MCF 10A (cell line): ENCODE measurements around the gene PPP1R15B. TPM values are rescaled to one million over a fixed set of nuclear protein-coding genes. Genes with fewer than 3 reads are reported as not detected.
"Not testable (repeated sequence)": the region's sequence is repeated elsewhere in the genome, so short reads cannot be mapped to it uniquely, and the experiment has no call there.

ENCODE experiments used
- BruUV-seq: library from RNA; stranded (reverse); fragments of 400-500 nt; replicated peaks from 2 replicates; lab custom pipeline; 2021; lab: Mats Ljungman, UMichigan
- CTCF ChIA-PET: fragments of 300-600 bp; sonication (Branson Sonifier 250); formaldehyde crosslinking; extraction: SDS; loops from one replicate; lab custom pipeline; 2021; ENCODE audit warnings: antibody characterized with exemption, inconsistent platforms; lab: Yijun Ruan, JAX
- POLR2A ChIA-PET: fragments of 300-600, 350-650 bp; sonication (Branson Sonifier 250); formaldehyde crosslinking; extraction: SDS; loops from one replicate; lab custom pipeline; 2020; ENCODE audit warnings: antibody characterized with exemption, inconsistent platforms; lab: Yijun Ruan, JAX
- DNase-seq: peaks from one replicate; pipeline ENCODE4 v3.0.0-alpha.2; 2018; ENCODE audit not compliant: unreplicated experiment
- H3K27ac Mint-ChIP-seq: one replicate; pipeline ENCODE4 v1.8.0; 2022; ENCODE audit warnings: mild to moderate bottlenecking, low read depth, mixed read lengths; ENCODE audit not compliant: unreplicated experiment
- H3K27me3 Mint-ChIP-seq: one replicate; pipeline ENCODE4 v1.8.0; 2022; ENCODE audit warnings: mixed read lengths; ENCODE audit not compliant: insufficient read depth, unreplicated experiment
- H3K36me3 Mint-ChIP-seq: one replicate; pipeline ENCODE4 v1.8.0; 2022; ENCODE audit warnings: mild to moderate bottlenecking, moderate library complexity, mixed read lengths; ENCODE audit not compliant: insufficient read depth, unreplicated experiment
- H3K4me1 Mint-ChIP-seq: one replicate; pipeline ENCODE4 v1.8.0; 2022; ENCODE audit warnings: mixed read lengths; ENCODE audit not compliant: insufficient read depth, unreplicated experiment
- H3K4me3 Mint-ChIP-seq: one replicate; pipeline ENCODE4 v1.8.0; 2022; ENCODE audit warnings: mild to moderate bottlenecking, moderate library complexity, mixed read lengths; ENCODE audit not compliant: unreplicated experiment
- H3K9me3 Mint-ChIP-seq: one replicate; pipeline ENCODE4 v1.8.0; 2022; ENCODE audit warnings: mixed read lengths; ENCODE audit not compliant: unreplicated experiment
- intact Hi-C: fragments of 100-400 bp; cut with micrococcal nuclease; formaldehyde crosslinking; loops from 2 replicates; pipeline ENCODE4 v1.14.1; 2022
- total RNA-seq: library from RNA; stranded (reverse); gene quantifications from 2 replicates; pipeline ENCODE4 v1.2.3, GENCODE V29; 2022
- TF ChIP-seq, protein P1 (sequence below): fragments of 200-600 bp; IDR thresholded peaks from one replicate; pipeline ENCODE4 v1.8.0; 2022; ENCODE audit warnings: antibody characterized with exemption, mild to moderate bottlenecking; ENCODE audit not compliant: unreplicated experiment

The PPP1R15B gene
- total RNA-seq, 1 experiment from 2014 or later = 86.0 TPM

DNA sequence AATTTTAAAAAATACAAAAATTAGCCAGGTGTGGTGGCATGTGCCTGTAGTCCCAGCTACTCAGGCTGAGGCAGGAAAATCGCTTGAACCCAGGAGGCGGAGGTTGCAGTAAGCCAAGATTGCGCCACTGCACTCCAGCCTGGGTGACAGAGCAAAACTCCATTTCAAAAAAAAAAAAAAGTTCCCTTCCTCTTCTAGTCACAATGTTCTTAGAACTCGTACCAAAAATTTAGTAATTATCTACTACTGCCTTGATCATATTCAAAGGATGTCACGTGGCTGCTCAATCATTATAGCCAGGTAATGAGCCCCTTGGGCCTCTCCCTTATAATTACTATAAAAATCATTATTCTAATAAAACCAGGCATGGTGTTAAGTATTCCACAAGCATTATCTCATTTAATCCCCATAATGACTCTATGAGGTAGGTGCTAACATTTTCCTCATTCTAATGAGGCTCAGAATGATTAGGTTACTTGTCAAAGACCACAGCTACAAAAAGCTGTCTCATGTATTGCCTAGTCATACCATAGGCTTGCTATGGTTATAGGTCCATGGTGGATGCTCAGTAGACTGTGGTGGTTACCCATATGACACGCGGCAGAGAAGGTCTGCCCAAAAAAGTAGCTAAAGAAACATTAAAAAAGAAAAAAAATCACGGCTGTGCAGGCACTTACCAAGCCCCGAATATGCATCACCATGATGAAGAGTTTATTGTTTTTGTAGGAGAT, 15.5 kb upstream of the PPP1R15B start:
- Mint-ChIP-seq H3K36me3 (peaks cover 13% of the 10 kb centered on the region), H3K9me3 (no peaks in the 10 kb centered on the region), H3K4me1 (peaks cover 30% of the 10 kb centered on the region), H3K27ac (no peak overlapping the region), H3K27me3 (no peaks in the 10 kb centered on the region), H3K4me3 (no peak overlapping the region)
- POLR2A ChIA-PET = interaction anchor here (0.6 to 7.0 kb wide), 13 partner anchors 10 to 1624 kb away, joined by 3 to 109 read pairs (median 7); partner anchors contain the start of genes MDM4 and PIK3C2B
- TF ChIP-seq, protein P1, sequence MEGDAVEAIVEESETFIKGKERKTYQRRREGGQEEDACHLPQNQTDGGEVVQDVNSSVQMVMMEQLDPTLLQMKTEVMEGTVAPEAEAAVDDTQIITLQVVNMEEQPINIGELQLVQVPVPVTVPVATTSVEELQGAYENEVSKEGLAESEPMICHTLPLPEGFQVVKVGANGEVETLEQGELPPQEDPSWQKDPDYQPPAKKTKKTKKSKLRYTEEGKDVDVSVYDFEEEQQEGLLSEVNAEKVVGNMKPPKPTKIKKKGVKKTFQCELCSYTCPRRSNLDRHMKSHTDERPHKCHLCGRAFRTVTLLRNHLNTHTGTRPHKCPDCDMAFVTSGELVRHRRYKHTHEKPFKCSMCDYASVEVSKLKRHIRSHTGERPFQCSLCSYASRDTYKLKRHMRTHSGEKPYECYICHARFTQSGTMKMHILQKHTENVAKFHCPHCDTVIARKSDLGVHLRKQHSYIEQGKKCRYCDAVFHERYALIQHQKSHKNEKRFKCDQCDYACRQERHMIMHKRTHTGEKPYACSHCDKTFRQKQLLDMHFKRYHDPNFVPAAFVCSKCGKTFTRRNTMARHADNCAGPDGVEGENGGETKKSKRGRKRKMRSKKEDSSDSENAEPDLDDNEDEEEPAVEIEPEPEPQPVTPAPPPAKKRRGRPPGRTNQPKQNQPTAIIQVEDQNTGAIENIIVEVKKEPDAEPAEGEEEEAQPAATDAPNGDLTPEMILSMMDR = no peak
- intact Hi-C loops = no loop called here
- CTCF ChIA-PET = interaction anchor here (0.7 to 38.8 kb wide), 9 partner anchors 8 to 380 kb away, joined by 3 to 1125 read pairs (median 9); partner anchors contain the start of gene PIK3C2B
- DNase-seq = no peak
- no TSS peak for BruUV-seq

- ChIA-PET CTCF (interaction anchor here (0.6 to 38.8 kb wide), 10 partner anchors 8 to 346 kb away, joined by 3 to 1125 read pairs (median 7); partner anchors contain the start of gene PIK3C2B), POLR2A (interaction anchor here (0.8 to 7.0 kb wide), 15 partner anchors 9 to 90 kb away, joined by 3 to 109 read pairs (median 7); partner anchors contain the start of genes MDM4 and PIK3C2B)
- DNase-seq = no peak
- BruUV-seq = no TSS peak
- TF ChIP-seq, protein P1 = no peak
- H3K9me3 Mint-ChIP-seq = no peaks in the 10 kb centered on the region
- peaks cover 8% of the 10 kb centered on the region for H3K36me3 Mint-ChIP-seq
- no peak overlapping the region for H3K4me3 Mint-ChIP-seq
- intact Hi-C loops = no loop called here
- H3K4me1 Mint-ChIP-seq = peaks cover 23% of the 10 kb centered on the region
- no peaks in the 10 kb centered on the region for H3K27me3 Mint-ChIP-seq
- H3K27ac Mint-ChIP-seq = no peak overlapping the region
Measured at GRCh38 chr1:204426474-204426873, 14.9 kb upstream of the PPP1R15B start.

DNA sequence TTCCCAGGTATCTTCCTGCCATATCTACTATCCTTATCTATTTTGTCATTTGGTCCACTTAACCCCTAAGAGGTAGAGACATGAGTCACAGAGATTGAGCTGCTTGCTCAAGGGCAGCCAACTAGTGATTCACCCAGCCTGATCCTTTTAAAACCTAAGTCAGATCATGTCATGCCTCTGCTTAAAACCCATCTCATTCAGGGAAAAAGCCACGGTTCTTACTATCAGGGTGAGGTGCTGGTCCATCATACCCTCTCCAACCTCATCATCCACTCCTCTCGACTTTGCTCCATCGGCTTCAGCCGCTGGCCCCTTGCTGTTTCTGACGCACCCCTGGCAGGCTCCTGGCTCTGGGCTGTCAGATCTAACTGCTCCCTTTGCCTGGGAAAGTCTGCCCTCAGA, 14.4 kb upstream of the PPP1R15B start:
- CTCF ChIA-PET = interaction anchor here (0.6 to 38.8 kb wide), 9 partner anchors 8 to 345 kb away, joined by 3 to 1125 read pairs (median 9); partner anchors contain the start of gene PIK3C2B
- Mint-ChIP-seq H3K27me3 (no peaks in the 10 kb centered on the region), H3K4me1 (peaks cover 19% of the 10 kb centered on the region), H3K27ac (peak overlapping the region; percentile 1), H3K36me3 (peaks cover 7% of the 10 kb centered on the region), H3K4me3 (no peak overlapping the region), H3K9me3 (no peaks in the 10 kb centered on the region)
- intact Hi-C loops = no loop called here
- DNase-seq = peak; percentile 86
- no TSS peak for BruUV-seq
- TF ChIP-seq, protein P1 = no peak
- POLR2A ChIA-PET = interaction anchor here (0.6 to 7.0 kb wide), 16 partner anchors 9 to 108 kb away, joined by 3 to 109 read pairs (median 6); partner anchors contain the start of genes MDM4 and PIK3C2B

- no peak for DNase-seq
- no TSS peak for BruUV-seq
- peaks cover 11% of the 10 kb centered on the region for H3K36me3 Mint-ChIP-seq
- H3K4me1 Mint-ChIP-seq = peaks cover 28% of the 10 kb centered on the region
- no peak overlapping the region for H3K27ac Mint-ChIP-seq
- no peaks in the 10 kb centered on the region for H3K27me3 Mint-ChIP-seq
- no peaks in the 10 kb centered on the region for H3K9me3 Mint-ChIP-seq
- TF ChIP-seq, protein P1 = no peak
- ChIA-PET CTCF (interaction anchor here (0.8 to 38.8 kb wide), 6 partner anchors 10 to 382 kb away, joined by 3 to 1125 read pairs (median 11); partner anchors contain the start of gene PIK3C2B), POLR2A (interaction anchor here (1.8 to 7.0 kb wide), 5 partner anchors 14 to 81 kb away, joined by 7 to 109 read pairs (median 17); partner anchors contain the start of gene PIK3C2B)
- no peak overlapping the region for H3K4me3 Mint-ChIP-seq
- intact Hi-C loops = no loop called here
Measured at GRCh38 chr1:204424621-204425020, 13.0 kb upstream of the PPP1R15B start.

DNA sequence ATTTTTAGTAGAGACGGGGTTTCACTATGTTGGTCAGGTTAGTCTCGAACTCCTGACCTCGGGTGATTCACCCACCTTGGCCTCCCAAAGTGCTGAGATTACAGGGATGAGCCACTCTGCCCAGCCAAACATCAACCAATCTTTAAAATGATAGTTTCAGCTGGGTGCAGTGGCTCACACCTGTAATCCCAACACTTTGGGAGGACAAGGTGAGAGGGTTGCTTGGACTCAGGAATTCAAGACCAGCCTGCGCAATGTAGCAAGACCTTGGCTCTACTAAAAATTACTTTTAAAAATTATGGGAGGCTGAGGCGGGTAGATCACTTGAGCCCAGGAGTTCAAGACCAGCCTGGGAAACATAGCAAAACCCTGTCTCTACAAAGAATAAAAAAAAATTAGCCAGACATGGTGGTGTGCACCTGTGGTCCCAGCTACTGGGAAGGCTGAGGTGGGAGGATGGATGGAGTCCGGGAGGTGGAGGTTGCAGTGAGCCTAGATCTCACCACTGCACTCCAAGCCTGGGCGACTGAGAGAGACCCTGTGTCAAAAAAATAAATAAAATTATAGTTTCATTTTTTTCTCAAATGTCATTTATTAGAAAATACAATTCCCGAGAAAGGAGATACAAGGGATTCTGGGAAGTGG, 10.6 kb upstream of the PPP1R15B start:
- H3K9me3 Mint-ChIP-seq, BruUV-seq, H3K27me3 Mint-ChIP-seq, intact Hi-C loops, DNase-seq: not testable (repeated sequence)
- Mint-ChIP-seq H3K27ac (peak overlapping the region; percentile 86), H3K36me3 (peaks cover 11% of the 10 kb centered on the region), H3K4me1 (peaks cover 52% of the 10 kb centered on the region), H3K4me3 (peak overlapping the region; percentile 32)
- ChIA-PET POLR2A (interaction anchor here (0.7 to 7.0 kb wide), 20 partner anchors 9 to 128 kb away, joined by 3 to 109 read pairs (median 8); partner anchors contain the start of genes MDM4 and PIK3C2B), CTCF (interaction anchor here (0.5 to 38.8 kb wide), 11 partner anchors 11 to 1080 kb away, joined by 3 to 1125 read pairs (median 10); partner anchors contain the start of genes MDM4 and PIK3C2B)
